Measurements from ENCODE around the gene PRUNE1.
A peak's percentile ranks its signal among the peaks of the same experiment; 100 is the strongest.

GRCh38 chr1:150995896-150996295 lies 12.4 kb upstream of the PRUNE1 start:
- peak; percentile 80 for TF ChIP-seq CTCF (IDR thresholded peaks at IDR 0.05; ENCODE audit: low read depth, low read length)
- TF ChIP-seq EZH2phosphoT487 (IDR thresholded peaks at IDR 0.05; ENCODE audit: low read depth), result no peak
